ENCODE data around the gene VAMP4. TPM values are rescaled to one million over a fixed set of nuclear protein-coding genes. Genes with fewer than 3 reads are reported as not detected.
A peak's percentile ranks its signal among the peaks of the same experiment; 100 is the strongest.

Gene VAMP4, protein sequence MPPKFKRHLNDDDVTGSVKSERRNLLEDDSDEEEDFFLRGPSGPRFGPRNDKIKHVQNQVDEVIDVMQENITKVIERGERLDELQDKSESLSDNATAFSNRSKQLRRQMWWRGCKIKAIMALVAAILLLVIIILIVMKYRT
- total RNA-seq, result 10 to 100 TPM; 13.7 to 20.9 TPM
- 1 to 10 TPM; 6.6 to 7.5 TPM for polyA plus RNA-seq
- long read RNA-seq, donor 1, full-length matches to known transcripts, result 6 of 6 reads
- long read RNA-seq, donor 1, partial matches to known transcripts, result 0 of 6 reads
- long read RNA-seq, donor 1, other reads (novel, unspliced or antisense), result 0 of 6 reads
- long read RNA-seq, donor 2, full-length matches to known transcripts, result 2 of 2 reads
- long read RNA-seq, donor 2, partial matches to known transcripts, result 0 of 2 reads
- long read RNA-seq, donor 2, other reads (novel, unspliced or antisense), result 0 of 2 reads
- long read RNA-seq, donor 3, full-length matches to known transcripts, result 3 of 3 reads
- long read RNA-seq, donor 3, partial matches to known transcripts, result 0 of 3 reads
- long read RNA-seq, donor 3, other reads (novel, unspliced or antisense), result 0 of 3 reads
- long read RNA-seq, donor 4, result 0 reads
- long read RNA-seq, donor 5, full-length matches to known transcripts, result 5 of 5 reads
- long read RNA-seq, donor 5, partial matches to known transcripts, result 0 of 5 reads
- long read RNA-seq, donor 5, other reads (novel, unspliced or antisense), result 0 of 5 reads

DNA sequence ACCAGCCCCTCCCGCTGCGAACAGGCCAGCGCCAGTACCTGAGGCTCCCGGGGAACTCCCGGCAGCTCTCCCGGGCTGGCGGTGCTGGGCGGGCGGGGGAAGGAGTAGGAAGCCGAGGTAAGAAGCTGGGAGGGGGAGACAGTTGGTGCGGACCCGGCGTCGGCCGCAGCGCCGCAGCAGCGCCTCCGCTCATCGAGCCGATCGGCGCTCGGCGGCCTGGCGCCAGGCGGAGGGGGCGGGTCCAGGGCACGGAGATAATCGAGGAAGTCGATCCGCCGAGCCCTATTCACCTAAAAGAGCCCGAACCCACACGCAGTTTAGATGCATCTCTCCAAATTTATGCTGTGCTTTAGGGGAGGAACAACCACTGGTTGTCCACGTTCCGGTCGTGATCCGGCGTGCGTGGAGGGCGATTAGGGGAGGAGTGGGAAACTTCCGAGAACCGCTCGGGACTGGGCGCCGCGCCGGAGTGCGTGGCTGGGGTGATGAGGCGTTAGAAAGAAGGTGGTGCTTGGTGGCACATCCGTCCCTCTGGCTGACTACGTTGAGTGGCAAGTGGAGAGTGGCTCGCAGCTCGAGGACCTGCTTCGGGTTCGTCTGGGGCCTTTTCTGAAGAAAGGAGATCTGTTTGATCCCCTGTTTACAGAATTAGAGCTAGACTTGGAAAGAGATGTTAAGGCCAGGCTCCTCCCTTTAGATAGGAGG lies at the start of gene VAMP4:
Gene VAMP4 (minus strand): TSS at position 194 of the 705 bp plus-strand sequence. CDS start 3,651 bp downstream, outside the sequence.
- Histone ChIP-seq H3K36me3 (ENCODE audit: control insufficient read depth in 4 of 4, insufficient read depth in 4 of 4, low read length in 4 of 4) (peaks cover 0 to 9% (median 2%) of the 10 kb centered on the region in 4 donors), H3K27ac (ENCODE audit: low read depth in 1 of 2, low read length in 1 of 2) (peak within 1 kb of the TSS; percentile 87 to 98), H3K4me3 (peak within 1 kb of the TSS; percentile 85), H3K9ac (ENCODE audit: insufficient read depth in 1 of 2, low read length in 2 of 2) (peak within 1 kb of the TSS; percentile 88 to 95), H3K27me3 (ENCODE audit: control insufficient read depth in 3 of 3, insufficient read depth in 3 of 3, low read length in 2 of 3) (no peaks in the 10 kb centered on the region), H3K4me1 (ENCODE audit: control insufficient read depth in 5 of 5, insufficient read depth in 5 of 5, low read length in 5 of 5) (peaks cover 3 to 16% (median 7%) of the 10 kb centered on the region in 5 donors), H3K9me3 (ENCODE audit: control insufficient read depth in 4 of 4, insufficient read depth in 3 of 4, low read length in 3 of 4) (no peaks in the 10 kb centered on the region)
- WGBS, 2 donors, result 0 to 1% methylated on average over 56 to 57 of the region's 57 CpGs
- DNase-seq (peak; percentile 90 to 95 (median 91)), ATAC-seq (ENCODE audit: insufficient read depth, low FRiP score) (peak; percentile 97)
- TF ChIP-seq, protein P1, sequence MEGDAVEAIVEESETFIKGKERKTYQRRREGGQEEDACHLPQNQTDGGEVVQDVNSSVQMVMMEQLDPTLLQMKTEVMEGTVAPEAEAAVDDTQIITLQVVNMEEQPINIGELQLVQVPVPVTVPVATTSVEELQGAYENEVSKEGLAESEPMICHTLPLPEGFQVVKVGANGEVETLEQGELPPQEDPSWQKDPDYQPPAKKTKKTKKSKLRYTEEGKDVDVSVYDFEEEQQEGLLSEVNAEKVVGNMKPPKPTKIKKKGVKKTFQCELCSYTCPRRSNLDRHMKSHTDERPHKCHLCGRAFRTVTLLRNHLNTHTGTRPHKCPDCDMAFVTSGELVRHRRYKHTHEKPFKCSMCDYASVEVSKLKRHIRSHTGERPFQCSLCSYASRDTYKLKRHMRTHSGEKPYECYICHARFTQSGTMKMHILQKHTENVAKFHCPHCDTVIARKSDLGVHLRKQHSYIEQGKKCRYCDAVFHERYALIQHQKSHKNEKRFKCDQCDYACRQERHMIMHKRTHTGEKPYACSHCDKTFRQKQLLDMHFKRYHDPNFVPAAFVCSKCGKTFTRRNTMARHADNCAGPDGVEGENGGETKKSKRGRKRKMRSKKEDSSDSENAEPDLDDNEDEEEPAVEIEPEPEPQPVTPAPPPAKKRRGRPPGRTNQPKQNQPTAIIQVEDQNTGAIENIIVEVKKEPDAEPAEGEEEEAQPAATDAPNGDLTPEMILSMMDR (IDR thresholded peaks at IDR 0.05; ENCODE audit: control extremely low read depth, extremely low read depth), result no peak

DNA sequence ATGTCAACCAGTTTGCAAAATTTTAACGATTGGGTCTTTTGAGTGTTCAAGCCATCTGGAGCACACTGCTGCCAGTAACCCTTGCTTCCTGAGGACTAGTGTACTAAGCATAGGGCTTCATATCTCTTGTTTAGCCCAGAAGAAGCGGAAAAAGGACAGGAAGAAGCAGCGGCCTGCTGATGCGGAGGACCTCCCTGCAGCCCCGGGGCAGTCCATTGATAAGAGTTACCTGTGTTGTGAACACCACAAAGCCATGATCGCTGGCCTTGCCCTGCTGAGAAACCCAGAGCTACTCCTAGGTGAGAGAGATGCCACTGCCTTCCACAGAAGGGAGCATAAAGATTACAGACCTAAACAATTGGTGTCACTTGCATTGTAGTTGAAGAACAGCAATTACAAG lies 48.5 kb upstream of the VAMP4 start:
- ATAC-seq (ENCODE audit: insufficient read depth, low FRiP score), result no peak
- Histone ChIP-seq H3K4me1 (ENCODE audit: control insufficient read depth in 5 of 5, insufficient read depth in 5 of 5, low read length in 5 of 5) (peaks cover 0 to 3% (median 0%) of the 10 kb centered on the region in 5 donors), H3K9ac (ENCODE audit: insufficient read depth in 1 of 2, low read length in 2 of 2) (no peak overlapping the region), H3K9me3 (ENCODE audit: control insufficient read depth in 4 of 4, insufficient read depth in 3 of 4, low read length in 3 of 4) (no peaks in the 10 kb centered on the region), H3K36me3 (ENCODE audit: control insufficient read depth in 4 of 4, insufficient read depth in 4 of 4, low read length in 4 of 4) (peaks cover 45 to 76% (median 59%) of the 10 kb centered on the region in 4 donors), H3K4me3 (no peak overlapping the region), H3K27ac (ENCODE audit: low read depth in 1 of 2, low read length in 1 of 2) (no peak overlapping the region), H3K27me3 (ENCODE audit: control insufficient read depth in 3 of 3, insufficient read depth in 3 of 3, low read length in 2 of 3) (no peaks in the 10 kb centered on the region)
- no peak for DNase-seq
- 91 to 93% methylated on average over 6 of the region's 6 CpGs for WGBS, 2 donors
- TF ChIP-seq, protein P1 (IDR thresholded peaks at IDR 0.05; ENCODE audit: control extremely low read depth, extremely low read depth), result no peak

DNA sequence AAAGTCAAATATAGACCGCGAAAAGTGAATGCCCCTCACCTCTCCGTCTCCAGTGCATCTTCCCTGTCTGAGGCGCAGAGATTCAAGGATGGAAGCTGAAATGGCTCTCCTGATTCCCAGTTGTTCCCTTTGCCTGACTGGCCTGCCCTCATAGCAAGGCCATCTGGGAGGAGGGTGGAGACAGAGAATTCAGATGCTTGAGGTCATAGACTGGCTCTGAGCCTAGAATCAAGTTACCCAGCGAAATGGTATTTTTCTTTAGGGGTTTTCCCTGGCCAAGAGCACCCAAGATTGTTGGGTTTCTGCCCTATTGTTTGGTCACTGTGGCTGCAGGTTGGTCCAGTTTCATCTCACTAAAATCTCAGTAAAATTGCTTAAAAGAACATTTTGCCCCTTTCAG lies 46.8 kb upstream of the VAMP4 start:
- TF ChIP-seq, protein P1 (IDR thresholded peaks at IDR 0.05; ENCODE audit: control extremely low read depth, extremely low read depth), result no peak
- peaks cover 47 to 67% (median 53%) of the 10 kb centered on the region in 4 donors for H3K36me3 ChIP-seq (ENCODE audit: control insufficient read depth in 4 of 4, insufficient read depth in 4 of 4, low read length in 4 of 4)

More for the DNA sequence above, 46.8 kb upstream of the VAMP4 start:
- Histone ChIP-seq H3K9ac (ENCODE audit: insufficient read depth in 1 of 2, low read length in 2 of 2) (no peak overlapping the region), H3K4me3 (no peak overlapping the region), H3K27me3 (ENCODE audit: control insufficient read depth in 3 of 3, insufficient read depth in 3 of 3, low read length in 2 of 3) (no peaks in the 10 kb centered on the region), H3K27ac (ENCODE audit: low read depth in 1 of 2, low read length in 1 of 2) (no peak overlapping the region), H3K4me1 (ENCODE audit: control insufficient read depth in 5 of 5, insufficient read depth in 5 of 5, low read length in 5 of 5) (peaks cover 0 to 7% (median 0%) of the 10 kb centered on the region in 5 donors), H3K9me3 (ENCODE audit: control insufficient read depth in 4 of 4, insufficient read depth in 3 of 4, low read length in 3 of 4) (no peaks in the 10 kb centered on the region)
- 85 to 96% methylated on average over 5 of the region's 5 CpGs for WGBS, 2 donors
- DNase-seq (no peak), ATAC-seq (ENCODE audit: insufficient read depth, low FRiP score) (no peak)
